GM12892 (cell line): ENCODE results near the gene CMTM2.

ENCODE experiments used
- POLR2A ChIP-seq: IDR thresholded peaks from 2 replicates; pipeline ENCODE4 v1.6.1; 2011; ENCODE audit warnings: low read depth, low read length, control low read depth
- POLR2AphosphoS5 ChIP-seq: IDR thresholded peaks from 2 replicates; pipeline ENCODE4 v1.6.1; 2011; ENCODE audit warnings: low read depth, low read length, control low read depth
- TAF1 ChIP-seq: IDR thresholded peaks from 2 replicates; pipeline ENCODE4 v1.6.1; 2011; ENCODE audit warnings: low read depth, mild to moderate bottlenecking, control low read depth, low read length, borderline replicate concordance

GRCh38 chr16:66561381-66562080 is 17.7 kb upstream of the CMTM2 start:
- no peak for TF ChIP-seq POLR2AphosphoS5
- no peak for TF ChIP-seq POLR2A
- no peak for TF ChIP-seq TAF1
